H1 (cell line): Measurements from ENCODE around the gene IQCE. TPM values are rescaled to one million over a fixed set of nuclear protein-coding genes. Genes with fewer than 3 reads are reported as not detected.

Source experiments
- CTCF ChIA-PET: fragments of 300-600 bp; sonication (Branson Sonifier 250); formaldehyde crosslinking; loops from one replicate; lab custom pipeline; 2021; ENCODE audit not compliant: partially characterized antibody; lab: Charles Lee
- POLR2A ChIA-PET: fragments of 300-600 bp; sonication (Branson Sonifier 250); formaldehyde crosslinking; loops from one replicate; lab custom pipeline; 2021; ENCODE audit warnings: inconsistent platforms; ENCODE audit not compliant: partially characterized antibody; lab: Charles Lee
- DNase-seq, 2 experiments: peaks; one replicate each; pipeline versions ENCODE4 v3.0.0 to v3.0.0-alpha.2; 2010 to 2022; ENCODE audit warnings: low spot score in 2 of 2, low read depth in 1 of 2, mixed read lengths in 1 of 2
- FAIRE-seq: peaks from 2 replicates; lab custom pipeline; 2011; peaks lifted over from hg19 to GRCh38; lab: Jason Lieb, UNC
- H2AFZ ChIP-seq: 2 replicates; pipeline ENCODE4 v1.8.1; 2012; ENCODE audit warnings: low read length, inconsistent platforms
- H2AK5ac ChIP-seq: 2 replicates; pipeline ENCODE4 v1.6.1; 2013; ENCODE audit warnings: low read depth, low read length
- H2BK120ac ChIP-seq: replicated peaks from 2 replicates; pipeline ENCODE3; 2013; ENCODE audit warnings: low read depth, low read length, inconsistent platforms
- H2BK12ac ChIP-seq: 2 replicates; pipeline ENCODE4 v1.6.1; 2013; ENCODE audit warnings: low read depth, low read length
- H2BK15ac ChIP-seq: 2 replicates; pipeline ENCODE4 v1.6.1; 2013; ENCODE audit warnings: low read length
- H2BK20ac ChIP-seq: 2 replicates; pipeline ENCODE4 v1.6.1; 2013; ENCODE audit warnings: low read length
- H2BK5ac ChIP-seq: 2 replicates; pipeline ENCODE4 v1.6.1; 2013; ENCODE audit warnings: low read depth, low read length
- H3K14ac ChIP-seq: 2 replicates; pipeline ENCODE4 v1.6.1; 2013; ENCODE audit warnings: inconsistent platforms; ENCODE audit not compliant: insufficient read length
- H3K18ac ChIP-seq: 2 replicates; pipeline ENCODE4 v1.6.1; 2013; ENCODE audit warnings: low read length; ENCODE audit errors: extremely low read depth
- H3K23ac ChIP-seq: 2 replicates; pipeline ENCODE4 v1.6.1; 2013; ENCODE audit warnings: inconsistent platforms; ENCODE audit not compliant: insufficient read length
- H3K23me2 ChIP-seq: 2 replicates; pipeline ENCODE4 v1.6.1; 2013; ENCODE audit warnings: low read depth, low read length
- H3K27ac ChIP-seq: 2 replicates; pipeline ENCODE4 v1.6.1; 2011; ENCODE audit warnings: low read depth, low read length, inconsistent platforms
- H3K27me3 ChIP-seq, 4 experiments: replicated peaks in 1 of 4; 1 replicate in 1 of 4; 2 replicates in 3 of 4; pipeline versions ENCODE4 v1.6.1 to v1.8.1; 2011 to 2013; ENCODE audit warnings: low read length in 3 of 4, mild to moderate bottlenecking in 3 of 4, inconsistent platforms in 2 of 4, mixed read lengths in 2 of 4, moderate library complexity in 1 of 4; ENCODE audit not compliant: control insufficient read depth in 3 of 4, insufficient read depth in 3 of 4; ENCODE audit errors: extremely low read depth in 1 of 4
- H3K36me3 ChIP-seq, 4 experiments: 2 replicates each; pipeline versions ENCODE4 v1.6.1 to v1.8.1; 2011 to 2013; ENCODE audit warnings: mild to moderate bottlenecking in 4 of 4, low read length in 3 of 4, moderate library complexity in 2 of 4, control low read depth in 1 of 4, inconsistent platforms in 1 of 4; ENCODE audit not compliant: insufficient read depth in 4 of 4, control insufficient read depth in 2 of 4
- H3K4ac ChIP-seq: replicated peaks from 2 replicates; pipeline ENCODE3; 2013; ENCODE audit warnings: low read length, low read depth, mixed read lengths, inconsistent platforms; ENCODE audit not compliant: insufficient read length
- H3K4me1 ChIP-seq, 4 experiments: replicated peaks in 1 of 4; 1 replicate in 1 of 4; 2 replicates in 3 of 4; pipeline versions ENCODE4 v1.6.1 to v1.8.1; 2011 to 2013; ENCODE audit warnings: low read length in 3 of 4, inconsistent platforms in 2 of 4, mixed read lengths in 1 of 4; ENCODE audit not compliant: insufficient read depth in 4 of 4, control insufficient read depth in 3 of 4
- H3K4me2 ChIP-seq, 2 experiments: 2 replicates each; pipeline versions ENCODE4 v1.6.1 to v1.8.1; 2011 to 2013; ENCODE audit warnings: low read depth in 2 of 2, low read length in 2 of 2, control low read depth in 1 of 2, inconsistent platforms in 1 of 2, mild to moderate bottlenecking in 1 of 2; ENCODE audit not compliant: insufficient read depth in 1 of 2
- H3K4me3 ChIP-seq, 4 experiments: fragments of 200-600, 300-600 bp in 1 of 4; sonication (generic), shearing (Covaris generic), sonication (Bioruptor Twin) in 1 of 4; 2 replicates each; pipeline versions ENCODE4 v1.5.1 to v1.8.1; 2011 to 2016; ENCODE audit warnings: low read length in 4 of 4, low read depth in 3 of 4, control low read depth in 2 of 4, inconsistent platforms in 2 of 4, mild to moderate bottlenecking in 2 of 4, mixed read lengths in 1 of 4, moderate library complexity in 1 of 4; ENCODE audit not compliant: insufficient read depth in 2 of 4; ENCODE audit errors: extremely low read depth in 1 of 4
- H3K56ac ChIP-seq: replicated peaks from 2 replicates; pipeline ENCODE3; 2013; ENCODE audit warnings: low read depth, mild to moderate bottlenecking, mixed read lengths, low read length, inconsistent platforms; ENCODE audit not compliant: insufficient read length
- H3K79me1 ChIP-seq: 2 replicates; pipeline ENCODE4 v1.6.1; 2013; ENCODE audit warnings: low read depth, low read length, control low read depth
- H3K79me2 ChIP-seq, 2 experiments: 2 replicates each; pipeline versions ENCODE4 v1.6.1 to v1.8.1; 2012 to 2013; ENCODE audit warnings: low read length in 2 of 2, mild to moderate bottlenecking in 2 of 2, inconsistent platforms in 1 of 2; ENCODE audit not compliant: insufficient read depth in 2 of 2, control insufficient read depth in 1 of 2
- H3K9ac ChIP-seq, 4 experiments: replicated peaks in 1 of 4; 1 replicate in 1 of 4; 2 replicates in 3 of 4; pipeline versions ENCODE4 v1.6.1 to v1.8.1; 2011 to 2013; ENCODE audit warnings: low read depth in 3 of 4, low read length in 3 of 4, control low read depth in 2 of 4, mild to moderate bottlenecking in 2 of 4, moderate library complexity in 2 of 4, inconsistent platforms in 1 of 4; ENCODE audit errors: extremely low read depth in 1 of 4
- H3K9me3 ChIP-seq, 2 experiments: 2 replicates each; pipeline versions ENCODE4 v1.6.1 to v1.8.1; 2012 to 2013; ENCODE audit warnings: mild to moderate bottlenecking in 2 of 2, moderate library complexity in 2 of 2, control low read depth in 1 of 2, inconsistent platforms in 1 of 2, low read depth in 1 of 2, low read length in 1 of 2, mixed read lengths in 1 of 2; ENCODE audit not compliant: insufficient read depth in 2 of 2
- H4K20me1 ChIP-seq, 2 experiments: replicated peaks in 1 of 2; 2 replicates each; pipeline versions ENCODE3 to v1.8.1; 2011 to 2013; ENCODE audit warnings: inconsistent platforms in 2 of 2, low read length in 2 of 2, mild to moderate bottlenecking in 1 of 2; ENCODE audit not compliant: insufficient read depth in 2 of 2, control insufficient read depth in 1 of 2
- H4K5ac ChIP-seq: 2 replicates; pipeline ENCODE4 v1.6.1; 2013; ENCODE audit warnings: low read length, low read depth, mixed read lengths, inconsistent platforms; ENCODE audit not compliant: insufficient read length
- H4K8ac ChIP-seq: 2 replicates; pipeline ENCODE4 v1.8.0; 2013; ENCODE audit warnings: mild to moderate bottlenecking, moderate library complexity, low read length, inconsistent platforms; ENCODE audit not compliant: insufficient read depth; ENCODE audit errors: extremely low read depth
- H4K91ac ChIP-seq: replicated peaks from 2 replicates; pipeline ENCODE3; 2013; ENCODE audit warnings: low read length, mixed read lengths, inconsistent platforms; ENCODE audit not compliant: insufficient read length
- BCL11A ChIP-seq, 2 experiments: IDR thresholded peaks; one replicate each; pipeline ENCODE4 v1.6.1; 2011; ENCODE audit warnings: low read depth in 2 of 2, low read length in 2 of 2, mild to moderate bottlenecking in 2 of 2
- CBX5 ChIP-seq: fragments of 300-800, 300-1000 bp; sonication (generic); IDR thresholded peaks from 2 replicates; pipeline ENCODE4 v1.7.1; 2016; ENCODE audit warnings: antibody characterized with exemption, low read length, low read depth
- CHD1 ChIP-seq: IDR thresholded peaks from 2 replicates; pipeline ENCODE4 v1.6.1; 2012; ENCODE audit warnings: low read depth, low read length, improper control_type of control experiment
- CTBP2 ChIP-seq: IDR thresholded peaks from 2 replicates; pipeline ENCODE4 v1.7.0; 2011; ENCODE audit warnings: borderline replicate concordance, mild to moderate bottlenecking, moderate library complexity, mixed read lengths, low read length; ENCODE audit not compliant: insufficient read depth, insufficient read length
- EZH2 ChIP-seq: fragments of 200-600 bp; sonication (generic); IDR thresholded peaks from 2 replicates; pipeline ENCODE4 v1.7.1; 2012; ENCODE audit warnings: low read depth, mild to moderate bottlenecking, moderate library complexity, low read length, inconsistent platforms; ENCODE audit not compliant: severe bottlenecking
- FOSL1 ChIP-seq: IDR thresholded peaks from 2 replicates; pipeline ENCODE4 v1.6.1; 2011; ENCODE audit warnings: mild to moderate bottlenecking, low read depth, low read length, moderate library complexity; ENCODE audit not compliant: insufficient read depth
- JUND ChIP-seq: IDR thresholded peaks from 2 replicates; pipeline ENCODE4 v1.6.1; 2011; ENCODE audit warnings: mild to moderate bottlenecking, improper control_type of control experiment, low read length
- RNF2 ChIP-seq: fragments of 200-900, 300-1000 bp; sonication (generic); IDR thresholded peaks from 2 replicates; pipeline ENCODE4 v1.7.1; 2016; ENCODE audit warnings: borderline replicate concordance, low read depth, mild to moderate bottlenecking, antibody characterized with exemption, low read length; ENCODE audit not compliant: poor library complexity, severe bottlenecking; ENCODE audit errors: missing control alignments
- SAP30 ChIP-seq: fragments of 300-600 bp; sonication (generic); IDR thresholded peaks from 2 replicates; pipeline ENCODE4 v1.7.1; 2012; ENCODE audit warnings: low read length, moderate library complexity, mild to moderate bottlenecking, inconsistent platforms; ENCODE audit not compliant: insufficient read depth, insufficient replicate concordance
- SIRT6 ChIP-seq: IDR thresholded peaks from one replicate; pipeline ENCODE4 v1.7.1; 2012; ENCODE audit warnings: low read length, inconsistent platforms
- SIX5 ChIP-seq: IDR thresholded peaks from 2 replicates; pipeline ENCODE4 v1.6.1; 2011; ENCODE audit warnings: mild to moderate bottlenecking, low read depth, low read length
- SP1 ChIP-seq: IDR thresholded peaks from 2 replicates; pipeline ENCODE4 v1.6.1; 2011; ENCODE audit warnings: low read depth, low read length
- WGBS, 2 experiments: shearing (Covaris generic) in 1 of 2; methylation state at CpG; one replicate each; pipeline versions ENCODE4 v1.1.6 to v1.1.7; 2013 to 2015; ENCODE audit warnings: low lambda C conversion rate in 2 of 2, mixed read lengths in 2 of 2, inconsistent platforms in 1 of 2, low coverage in 1 of 2, missing lambda C conversion rate in 1 of 2; ENCODE audit not compliant: insufficient replicate concordance in 2 of 2, insufficient coverage in 1 of 2, insufficient read length in 1 of 2; ENCODE audit errors: extremely low coverage in 1 of 2, missing lambda C conversion rate in 1 of 2; 5-methylcytosine and 5-hydroxymethylcytosine counted together
- polyA plus RNA-seq, 7 experiments: library from polyadenylated mRNA; depleted of rRNA in 3 of 7; stranded (reverse) in 5 of 7; unstranded in 2 of 7; fragments of >200 nt in 5 of 7; fragments of 200-250 nt in 2 of 7; gene quantifications; 1 replicate in 5 of 7; 2 replicates in 1 of 7; 4 replicates in 1 of 7; pipeline versions ENCODE4 v1.2.1 to v1.2.3, GENCODE V29; 2011 to 2013; ENCODE audit warnings: missing spikeins in 2 of 7, mixed read lengths in 2 of 7
- total RNA-seq: library from RNA; stranded (reverse); fragmentation: NEBNext Ultra II Directional; extraction: Animal tissue kit (Norgen Biotek cat#: 25700); gene quantifications from 2 replicates; pipeline ENCODE4 v1.2.1, GENCODE V29; 2021

The IQCE gene
- total and polyA plus RNA-seq, 2 of the 8 experiments (the other 6 are each of a cell fraction or from before 2014, with no cell fraction given): 2.2 to 4.9 TPM

DNA sequence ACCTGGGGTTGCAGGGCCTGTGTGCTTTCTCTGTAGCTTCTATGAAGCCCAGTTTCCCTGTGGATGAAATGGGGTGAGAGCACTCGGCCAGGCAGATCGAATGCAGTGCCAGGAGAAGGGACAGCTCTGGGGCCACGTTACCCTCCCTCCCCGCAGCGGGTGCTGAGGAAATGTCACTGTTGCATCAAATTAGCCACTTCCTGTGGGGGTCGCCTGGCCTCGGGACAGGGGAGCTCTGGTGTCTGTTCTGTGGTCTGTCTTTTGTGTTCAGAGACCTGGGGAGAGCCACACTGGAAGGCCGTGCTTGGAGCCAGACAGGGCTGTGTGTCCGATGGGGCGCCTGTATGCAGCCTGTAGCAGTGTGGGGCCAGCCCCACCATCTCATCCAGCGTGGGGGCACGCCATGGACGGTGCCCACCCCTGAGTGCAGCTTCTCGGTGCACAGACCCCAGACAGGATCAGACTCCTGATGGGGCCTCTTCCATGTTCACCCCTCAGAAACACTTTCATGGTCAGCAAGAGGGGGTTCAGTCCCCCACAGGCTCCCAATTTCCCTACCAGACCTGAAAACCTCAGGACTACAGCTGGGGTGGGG lies 86.6 kb downstream of the IQCE start:
- peak overlapping the region; percentile 41; the same call in 1 of the 2 replicates for H3K27ac ChIP-seq
- TF ChIP-seq EZH2 (no peak), CBX5 (no peak), BCL11A (IDR thresholded peaks at IDR 0.05; ENCODE audit: low read depth in 2 of 2, low read length in 2 of 2) (no peak), JUND (no peak), SIRT6 (no peak), SP1 (no peak), SIX5 (no peak), CHD1 (no peak), RNF2 (no peak), FOSL1 (no peak), CTBP2 (no peak), SAP30 (no peak)

More for the DNA sequence above, 86.6 kb downstream of the IQCE start:
- peak overlapping the region; percentile 91 for H4K91ac ChIP-seq
- H2BK5ac ChIP-seq: peak overlapping the region; percentile 90
- H3K4me2 ChIP-seq: peak overlapping the region; percentile 8 to 28; a peak in 1 of 4 replicates
- H4K8ac ChIP-seq: no peak overlapping the region
- peak overlapping the region; percentile 82; the same call in 1 of the 2 replicates for H2AK5ac ChIP-seq
- DNase-seq: no peak
- 75% methylated on average over 14 of the region's 14 CpGs; no CpG with 5 or more reads in 1 of the 2 experiments for WGBS, 2 experiments
- no peak overlapping the region for H2BK15ac ChIP-seq
- no peaks in the 10 kb centered on the region for H3K27me3 ChIP-seq
- H3K18ac ChIP-seq: peak overlapping the region; percentile 71; the same call in 1 of the 2 replicates
- ChIA-PET CTCF (interaction anchor here (0.6 to 4.6 kb wide), 14 partner anchors 9 to 194 kb away, joined by 3 to 29 read pairs (median 10); no protein-coding TSS in a partner anchor), POLR2A (interaction anchor here (0.8 to 6.8 kb wide), 10 partner anchors 9 to 120 kb away, joined by 3 to 52 read pairs (median 6); partner anchors contain the start of genes IQCE and TTYH3)
- no peak overlapping the region for H3K14ac ChIP-seq
- no peak overlapping the region for H2BK20ac ChIP-seq
- H3K9ac ChIP-seq: no peak overlapping the region
- no peaks in the 10 kb centered on the region for H3K9me3 ChIP-seq
- no peaks in the 10 kb centered on the region; the same call in 1 of the 2 replicates for H3K23me2 ChIP-seq
- no peak overlapping the region for H2AFZ ChIP-seq
- no peak overlapping the region for H3K23ac ChIP-seq
- H3K56ac ChIP-seq: peak overlapping the region; percentile 37
- H3K36me3 ChIP-seq: peaks cover 0 to 27% (median 11%) of the 10 kb centered on the region in 4 experiments; a peak in 6 of 8 replicates
- H2BK12ac ChIP-seq: 0 out of 2 replicates have a peak overlapping the region, but pooled peaks have one; percentile 39
- H3K79me2 ChIP-seq: peaks cover 0 to 30% of the 10 kb centered on the region in 2 experiments; a peak in 2 of 4 replicates
- peaks cover 3 to 45% (median 37%) of the 10 kb centered on the region in 4 experiments for H3K4me1 ChIP-seq
- peaks cover 21 to 38% of the 10 kb centered on the region in 2 experiments for H4K20me1 ChIP-seq
- H3K4ac ChIP-seq: no peak overlapping the region
- peaks cover 16% of the 10 kb centered on the region for H3K79me1 ChIP-seq
- FAIRE-seq: no peak
- H3K4me3 ChIP-seq: no peak overlapping the region
- H2BK120ac ChIP-seq: no peak overlapping the region
- no peak overlapping the region for H4K5ac ChIP-seq
